Uterus (tissue), 4 donors: Measurements from ENCODE around the gene RIMKLB. TPM values are rescaled to one million over a fixed set of nuclear protein-coding genes. Genes with fewer than 3 reads are reported as not detected.

Experiments used
- DNase-seq, 2 donors: peaks; one replicate each; pipeline ENCODE4 v3.0.0-alpha.2; 2019 to 2020
- H3K27ac ChIP-seq, 2 donors: fragments of 200-600 bp; sonication (generic); 1 replicate in 1 of 2; 2 replicates in 1 of 2; pipeline ENCODE4 v1.5.1; 2016 to 2018
- H3K27me3 ChIP-seq, 2 donors: fragments of 200-600 bp; sonication (generic); one replicate each; pipeline ENCODE4 v1.5.1; 2018 to 2019; ENCODE audit warnings: control low read depth in 1 of 2
- H3K36me3 ChIP-seq, 2 donors: fragments of 200-600 bp; sonication (generic); one replicate each; pipeline ENCODE4 v1.5.1; 2019; ENCODE audit warnings: control low read depth in 1 of 2
- H3K4me1 ChIP-seq, 2 donors: fragments of 200-600 bp; sonication (generic); one replicate each; pipeline ENCODE4 v1.5.1; 2018 to 2019; ENCODE audit warnings: control low read depth in 1 of 2
- H3K4me3 ChIP-seq, 2 donors: fragments of 200-600 bp; sonication (generic); 1 replicate in 1 of 2; 2 replicates in 1 of 2; pipeline ENCODE4 v1.5.1; 2018 to 2019; ENCODE audit warnings: mild to moderate bottlenecking in 1 of 2
- H3K9me3 ChIP-seq, 2 donors: fragments of 200-600 bp; sonication (generic); one replicate each; pipeline ENCODE4 v1.5.1; 2019; ENCODE audit warnings: control low read depth in 1 of 2
- POLR2A ChIP-seq, 2 donors: fragments of 450-650 bp; IDR thresholded peaks; one replicate each; pipeline ENCODE4 v1.6.1; 2016; ENCODE audit warnings: antibody characterized with exemption in 2 of 2, mild to moderate bottlenecking in 1 of 2, moderate library complexity in 1 of 2
- intact Hi-C: fragments of 100-400 bp; cut with DNase I; formaldehyde crosslinking; loops from one replicate; pipeline ENCODE4 v1.15.1; 2023; ENCODE audit warnings: low total_unique reads
- total RNA-seq, 4 donors: library from RNA; depleted of rRNA in 3 of 4; stranded (reverse); fragments of >200 nt in 3 of 4; gene quantifications; one replicate each; pipeline versions ENCODE4 v1.1.0 to v1.2.4, GENCODE V29; 2014 to 2023
- TF ChIP-seq, protein P1 (sequence below), 4 experiments: fragments of 200-600 bp in 2 of 4; fragments of 450-650 bp in 2 of 4; sonication (generic) in 2 of 4; IDR thresholded peaks; one replicate each; pipeline ENCODE4 v1.5.1; 2016 to 2019; ENCODE audit warnings: antibody characterized with exemption in 4 of 4, mild to moderate bottlenecking in 2 of 4, moderate library complexity in 1 of 4
- donor health status: DM: yes; HTN: yes; CAD: no.

The RIMKLB gene
- total RNA-seq, 4 donors from 2014 or later = 25.6 to 155 (median 93.4) TPM

DNA sequence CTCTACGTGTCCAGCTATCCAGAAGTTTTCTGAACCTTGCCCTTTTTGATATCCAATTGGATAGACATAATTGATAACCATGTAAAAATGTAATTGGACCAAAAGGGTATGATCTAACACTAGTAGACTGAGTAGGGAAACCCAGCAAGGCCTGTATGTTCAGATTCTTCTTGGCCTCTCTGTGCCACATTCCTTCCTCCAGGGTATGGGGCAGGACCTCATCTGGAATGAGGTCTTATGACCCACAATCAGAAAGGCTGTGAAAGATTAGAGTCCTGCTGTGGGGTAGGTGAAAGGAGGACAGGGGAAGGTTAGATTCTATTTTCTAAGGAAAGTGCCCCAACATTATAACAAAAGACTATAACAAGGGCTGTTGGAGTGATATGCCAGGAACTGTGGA lies 73.3 kb downstream of the RIMKLB start:
- DNase-seq = no peak
- no peaks in the 10 kb centered on the region for H3K27me3 ChIP-seq
- H3K36me3 ChIP-seq = no peaks in the 10 kb centered on the region
- TF ChIP-seq, protein P1, sequence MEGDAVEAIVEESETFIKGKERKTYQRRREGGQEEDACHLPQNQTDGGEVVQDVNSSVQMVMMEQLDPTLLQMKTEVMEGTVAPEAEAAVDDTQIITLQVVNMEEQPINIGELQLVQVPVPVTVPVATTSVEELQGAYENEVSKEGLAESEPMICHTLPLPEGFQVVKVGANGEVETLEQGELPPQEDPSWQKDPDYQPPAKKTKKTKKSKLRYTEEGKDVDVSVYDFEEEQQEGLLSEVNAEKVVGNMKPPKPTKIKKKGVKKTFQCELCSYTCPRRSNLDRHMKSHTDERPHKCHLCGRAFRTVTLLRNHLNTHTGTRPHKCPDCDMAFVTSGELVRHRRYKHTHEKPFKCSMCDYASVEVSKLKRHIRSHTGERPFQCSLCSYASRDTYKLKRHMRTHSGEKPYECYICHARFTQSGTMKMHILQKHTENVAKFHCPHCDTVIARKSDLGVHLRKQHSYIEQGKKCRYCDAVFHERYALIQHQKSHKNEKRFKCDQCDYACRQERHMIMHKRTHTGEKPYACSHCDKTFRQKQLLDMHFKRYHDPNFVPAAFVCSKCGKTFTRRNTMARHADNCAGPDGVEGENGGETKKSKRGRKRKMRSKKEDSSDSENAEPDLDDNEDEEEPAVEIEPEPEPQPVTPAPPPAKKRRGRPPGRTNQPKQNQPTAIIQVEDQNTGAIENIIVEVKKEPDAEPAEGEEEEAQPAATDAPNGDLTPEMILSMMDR (IDR thresholded peaks at IDR 0.05) = no peak
- TF ChIP-seq POLR2A (IDR thresholded peaks at IDR 0.05) = no peak
- H3K9me3 ChIP-seq = peaks cover 0 to 4% of the 10 kb centered on the region in 2 donors
- intact Hi-C loops = no loop called here
- no peak overlapping the region for H3K27ac ChIP-seq
- no peaks in the 10 kb centered on the region for H3K4me1 ChIP-seq
- no peak overlapping the region for H3K4me3 ChIP-seq

DNA sequence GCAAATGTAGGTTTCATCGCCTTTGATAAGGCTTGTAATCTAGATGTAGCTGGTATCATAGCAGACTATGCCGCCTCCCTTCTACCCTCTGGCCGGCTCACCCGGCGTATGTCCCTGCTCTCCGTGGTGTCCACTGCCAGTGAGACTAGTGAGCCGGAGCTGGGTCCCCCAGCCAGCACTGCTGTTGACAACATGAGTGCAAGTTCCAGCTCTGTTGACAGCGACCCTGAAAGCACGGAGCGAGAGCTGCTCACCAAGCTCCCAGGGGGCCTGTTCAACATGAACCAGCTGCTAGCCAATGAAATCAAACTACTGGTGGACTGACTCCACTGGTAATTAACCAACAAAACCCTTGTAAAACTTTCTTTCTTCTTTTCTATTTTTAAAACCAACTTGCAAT lies 75.7 kb downstream of the RIMKLB start:
- H3K4me3 ChIP-seq = no peak overlapping the region
- intact Hi-C loops = no loop called here
- no peaks in the 10 kb centered on the region for H3K4me1 ChIP-seq
- TF ChIP-seq POLR2A (IDR thresholded peaks at IDR 0.05) = no peak
- TF ChIP-seq, protein P1 (IDR thresholded peaks at IDR 0.05) = no peak
- no peaks in the 10 kb centered on the region for H3K9me3 ChIP-seq
- no peaks in the 10 kb centered on the region for H3K27me3 ChIP-seq
- no peak overlapping the region for H3K27ac ChIP-seq
- H3K36me3 ChIP-seq = no peaks in the 10 kb centered on the region
- no peak for DNase-seq

DNA sequence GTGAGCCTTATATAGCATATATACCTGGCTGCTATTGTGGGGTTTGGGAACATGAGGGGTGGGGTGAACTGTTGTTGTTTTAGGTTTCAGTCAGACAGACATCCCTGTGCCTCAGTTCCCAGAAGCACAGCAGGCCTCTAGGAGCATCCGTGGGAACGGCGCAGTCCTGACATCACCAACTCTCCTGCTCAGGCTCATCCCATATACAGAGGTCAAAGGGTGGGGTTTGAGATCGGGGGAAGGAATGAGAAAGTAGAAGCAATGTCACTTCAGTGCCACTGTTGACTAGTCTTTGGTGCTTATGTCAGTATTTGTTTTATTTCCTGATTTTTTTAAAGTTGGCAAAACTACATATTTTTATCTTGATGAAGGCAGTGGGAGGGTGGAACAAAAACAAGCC lies 81.5 kb downstream of the RIMKLB start:
- Histone ChIP-seq H3K4me3 (no peak overlapping the region), H3K9me3 (no peaks in the 10 kb centered on the region), H3K27ac (peak overlapping the region in 1 of 2 donors; percentile 15), H3K36me3 (no peaks in the 10 kb centered on the region), H3K4me1 (no peaks in the 10 kb centered on the region), H3K27me3 (no peaks in the 10 kb centered on the region)
- intact Hi-C loops = no loop called here
- DNase-seq = no peak
- TF ChIP-seq, protein P1 (IDR thresholded peaks at IDR 0.05) = no peak

DNA sequence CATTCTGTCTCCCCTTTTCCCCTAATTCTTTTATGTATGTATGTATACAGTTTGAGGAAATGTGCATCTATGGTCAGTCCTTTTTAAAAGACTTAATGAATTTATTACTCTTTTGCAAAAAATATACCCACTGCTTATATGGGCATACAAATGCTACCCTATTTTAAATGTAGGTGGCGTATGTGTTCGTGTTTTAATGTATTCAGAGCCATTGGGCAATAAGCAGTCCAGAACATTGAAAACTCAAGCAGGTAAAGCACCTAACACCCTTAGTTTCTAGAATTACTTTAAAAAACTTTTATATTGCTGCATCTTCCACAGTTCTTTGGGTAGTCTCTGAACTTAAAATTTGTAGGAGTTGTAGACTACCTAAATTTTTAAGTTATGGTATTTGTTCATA lies 82.1 kb downstream of the RIMKLB start:
- no peaks in the 10 kb centered on the region for H3K36me3 ChIP-seq
- H3K4me1 ChIP-seq = no peaks in the 10 kb centered on the region
- H3K27ac ChIP-seq = no peak overlapping the region
- no peak for DNase-seq
- intact Hi-C loops = no loop called here
- no peak overlapping the region for H3K4me3 ChIP-seq
- no peaks in the 10 kb centered on the region for H3K27me3 ChIP-seq
- TF ChIP-seq POLR2A (IDR thresholded peaks at IDR 0.05) = no peak
- TF ChIP-seq, protein P1 (IDR thresholded peaks at IDR 0.05) = no peak
- no peaks in the 10 kb centered on the region for H3K9me3 ChIP-seq

DNA sequence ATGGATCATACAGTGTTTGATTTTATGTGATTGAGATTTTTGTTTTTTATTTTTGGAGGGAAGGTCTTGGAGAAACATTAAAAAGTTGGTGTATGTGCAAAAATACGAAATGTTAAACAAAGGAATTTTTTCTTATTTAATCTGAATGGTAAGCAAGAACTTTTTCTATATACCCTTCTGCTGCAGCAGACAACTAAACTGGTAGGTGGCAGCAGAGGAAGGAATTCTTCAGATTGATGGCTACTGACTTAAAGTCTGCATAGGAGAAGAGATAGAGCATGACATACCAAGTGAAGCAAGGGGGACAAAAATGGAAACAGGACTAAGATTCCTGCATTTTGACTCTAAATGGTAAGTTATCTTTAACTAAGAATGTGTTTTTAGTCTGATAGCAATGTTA lies 82.6 kb downstream of the RIMKLB start:
- Histone ChIP-seq H3K36me3 (no peaks in the 10 kb centered on the region), H3K27me3 (no peaks in the 10 kb centered on the region), H3K4me1 (no peaks in the 10 kb centered on the region), H3K4me3 (no peak overlapping the region), H3K27ac (no peak overlapping the region), H3K9me3 (no peaks in the 10 kb centered on the region)
- TF ChIP-seq POLR2A (IDR thresholded peaks at IDR 0.05) = no peak
- TF ChIP-seq, protein P1 (IDR thresholded peaks at IDR 0.05) = no peak
- intact Hi-C loops = no loop called here
- DNase-seq = no peak
